ENCODE measurements around the gene POTEJ. TPM values are rescaled to one million over a fixed set of nuclear protein-coding genes. Genes with fewer than 3 reads are reported as not detected.

Gene POTEJ
- not detected in 5 replicates for total RNA-seq (2022; extraction: Qiagen RNA extraction)

DNA sequence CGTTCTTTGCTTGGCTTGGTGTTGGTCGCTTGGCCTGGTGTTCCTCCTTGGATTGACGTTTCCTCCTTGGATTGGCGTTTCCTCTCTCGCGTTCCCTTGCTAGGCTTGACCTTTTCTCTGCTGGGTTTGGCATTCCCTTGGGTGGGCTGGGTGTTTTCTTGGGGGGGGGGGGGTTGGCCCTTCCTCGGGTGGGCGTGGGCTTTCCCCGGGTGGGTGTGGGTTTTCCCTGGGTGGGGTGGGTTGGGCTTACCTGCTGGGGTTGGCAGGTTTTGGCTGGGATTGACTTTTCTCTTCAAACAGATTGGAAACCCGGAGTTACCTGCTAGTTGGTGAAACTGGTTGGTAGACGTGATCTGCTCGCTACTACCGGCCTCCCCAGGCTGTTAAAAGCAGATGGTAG lies at the start of gene POTEJ:
POTEJ (plus strand) TSS at position 301 of the 400 bp plus-strand sequence; CDS start at position 394, 93 bp downstream.

GRCh38 chr2:130599393-130599792 lies 11.8 kb upstream of the POTEJ start, which contains the start of gene CFC1:
TSS of gene CFC1 (minus strand) at chr2:130599575. CDS start at chr2:130599287, 288 bp downstream.

Other genes with a start within 250 kb of the POTEJ start
- gene POTEI, start 102.1 kb upstream of the POTEJ start, total RNA-seq (2022; extraction: Qiagen RNA extraction) = 0.01 TPM in 1 of 5 replicates, not detected in the others
- 0.13 TPM in 1 of 5 replicates, not detected in the others for gene CFC1B, start 90.2 kb upstream of the POTEJ start, total RNA-seq (2022; extraction: Qiagen RNA extraction)
- gene CFC1, start 11.9 kb upstream of the POTEJ start, total RNA-seq (2022; extraction: Qiagen RNA extraction) = 0.07 to 0.08 TPM in 2 of 5 replicates, not detected in the others
- not detected in 5 replicates for gene GPR148, start 117.6 kb downstream of the POTEJ start, total RNA-seq (2022; extraction: Qiagen RNA extraction)
- not detected in 5 replicates for gene AMER3, start 144.1 kb downstream of the POTEJ start, total RNA-seq (2022; extraction: Qiagen RNA extraction)
- 7.8 to 15.5 TPM (median 11.2 TPM) in 5 replicates for gene ARHGEF4, start 225.5 kb downstream of the POTEJ start, total RNA-seq (2022; extraction: Qiagen RNA extraction)

All from A549 treated with dexamethasone at 1 μM for 4 hours (cell line).